Peyer's patch (tissue), 4 donors: ENCODE measurements around the gene COL2A1. TPM values are rescaled to one million over a fixed set of nuclear protein-coding genes. Genes with fewer than 3 reads are reported as not detected.

ENCODE experiments used
- DNase-seq, 3 donors: peaks; one replicate each; pipeline ENCODE4 v3.0.0-alpha.2; 2017 to 2019
- H3K27ac ChIP-seq, 4 donors: fragments of 200-600 bp; sonication (generic); one replicate each; pipeline ENCODE4 v1.5.1; 2016 to 2019
- H3K27me3 ChIP-seq, 2 donors: fragments of 200-600 bp; sonication (generic); one replicate each; pipeline ENCODE4 v1.5.1; 2019
- H3K36me3 ChIP-seq, 3 donors: fragments of 200-600 bp; sonication (generic); one replicate each; pipeline ENCODE4 v1.5.1; 2016 to 2019
- H3K4me1 ChIP-seq, 4 donors: fragments of 200-600 bp; sonication (generic); one replicate each; pipeline ENCODE4 v1.5.1; 2016 to 2019
- H3K4me3 ChIP-seq, 4 donors: fragments of 200-600 bp; sonication (generic); 1 replicate in 3 of 4; 2 replicates in 1 of 4; pipeline ENCODE4 v1.5.1; 2016 to 2019; ENCODE audit warnings: mild to moderate bottlenecking in 1 of 4
- H3K9me3 ChIP-seq, 4 donors: fragments of 200-600 bp; sonication (generic); one replicate each; pipeline ENCODE4 v1.5.1; 2016 to 2019; ENCODE audit warnings: mild to moderate bottlenecking in 1 of 4
- POLR2A ChIP-seq, 2 donors: fragments of 450-650 bp; IDR thresholded peaks; one replicate each; pipeline ENCODE4 v1.5.1; 2017; ENCODE audit warnings: antibody characterized with exemption in 2 of 2, mild to moderate bottlenecking in 2 of 2, moderate library complexity in 2 of 2
- total RNA-seq, 4 donors: library from RNA; depleted of rRNA; stranded (reverse); fragments of >200 nt; gene quantifications; one replicate each; pipeline ENCODE4 v1.1.0, GENCODE V29; 2016
- TF ChIP-seq, protein P1 (sequence below), 6 experiments: fragments of 450-650 bp in 4 of 6; fragments of 200-600 bp in 2 of 6; sonication (generic) in 1 of 6; IDR thresholded peaks; one replicate each; pipeline ENCODE4 v1.5.1; 2017 to 2019; ENCODE audit warnings: antibody characterized with exemption in 6 of 6, mild to moderate bottlenecking in 3 of 6, moderate library complexity in 1 of 6

Gene COL2A1
- total RNA-seq, 4 donors from 2014 or later = 0.18 to 6.6 (median 0.27) TPM; not detected in 1

- peak overlapping the region in 3 of 4 donors; percentile 79 to 87 (median 85) for H3K27ac ChIP-seq
- peaks cover 0 to 53% (median 11%) of the 10 kb centered on the region in 4 donors for H3K4me1 ChIP-seq
- no peaks in the 10 kb centered on the region for H3K36me3 ChIP-seq
- H3K9me3 ChIP-seq = no peaks in the 10 kb centered on the region
- DNase-seq = no peak
- no peak overlapping the region for H3K4me3 ChIP-seq
- no peak for TF ChIP-seq POLR2A (IDR thresholded peaks at IDR 0.05)
- no peaks in the 10 kb centered on the region for H3K27me3 ChIP-seq
Observed at GRCh38 chr12:47944685-47945340, 59.5 kb downstream of the COL2A1 start.

GRCh38 chr12:47943623-47944340, 60.5 kb downstream of the COL2A1 start:
- Histone ChIP-seq H3K27ac (peak overlapping the region in 3 of 4 donors; percentile 79 to 92 (median 87)), H3K27me3 (no peaks in the 10 kb centered on the region), H3K36me3 (no peaks in the 10 kb centered on the region), H3K4me3 (no peak overlapping the region), H3K4me1 (peaks cover 0 to 49% (median 8%) of the 10 kb centered on the region in 4 donors), H3K9me3 (no peaks in the 10 kb centered on the region)
- TF ChIP-seq, protein P1, sequence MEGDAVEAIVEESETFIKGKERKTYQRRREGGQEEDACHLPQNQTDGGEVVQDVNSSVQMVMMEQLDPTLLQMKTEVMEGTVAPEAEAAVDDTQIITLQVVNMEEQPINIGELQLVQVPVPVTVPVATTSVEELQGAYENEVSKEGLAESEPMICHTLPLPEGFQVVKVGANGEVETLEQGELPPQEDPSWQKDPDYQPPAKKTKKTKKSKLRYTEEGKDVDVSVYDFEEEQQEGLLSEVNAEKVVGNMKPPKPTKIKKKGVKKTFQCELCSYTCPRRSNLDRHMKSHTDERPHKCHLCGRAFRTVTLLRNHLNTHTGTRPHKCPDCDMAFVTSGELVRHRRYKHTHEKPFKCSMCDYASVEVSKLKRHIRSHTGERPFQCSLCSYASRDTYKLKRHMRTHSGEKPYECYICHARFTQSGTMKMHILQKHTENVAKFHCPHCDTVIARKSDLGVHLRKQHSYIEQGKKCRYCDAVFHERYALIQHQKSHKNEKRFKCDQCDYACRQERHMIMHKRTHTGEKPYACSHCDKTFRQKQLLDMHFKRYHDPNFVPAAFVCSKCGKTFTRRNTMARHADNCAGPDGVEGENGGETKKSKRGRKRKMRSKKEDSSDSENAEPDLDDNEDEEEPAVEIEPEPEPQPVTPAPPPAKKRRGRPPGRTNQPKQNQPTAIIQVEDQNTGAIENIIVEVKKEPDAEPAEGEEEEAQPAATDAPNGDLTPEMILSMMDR (IDR thresholded peaks at IDR 0.05) = no peak
- peak; percentile 37 to 57 for TF ChIP-seq POLR2A (IDR thresholded peaks at IDR 0.05)
- DNase-seq = peak in 2 of 3 donors; percentile 89 to 94

- Histone ChIP-seq H3K36me3 (no peaks in the 10 kb centered on the region), H3K4me3 (no peak overlapping the region), H3K9me3 (no peaks in the 10 kb centered on the region), H3K4me1 (peaks cover 0 to 56% (median 11%) of the 10 kb centered on the region in 4 donors), H3K27me3 (no peaks in the 10 kb centered on the region), H3K27ac (peak overlapping the region in 3 of 4 donors; percentile 79 to 92 (median 87))
- no peak for TF ChIP-seq POLR2A (IDR thresholded peaks at IDR 0.05)
- TF ChIP-seq, protein P1 (IDR thresholded peaks at IDR 0.05) = no peak
- DNase-seq = no peak
Observed at GRCh38 chr12:47942614-47943225, 61.6 kb downstream of the COL2A1 start.

- Histone ChIP-seq H3K36me3 (no peaks in the 10 kb centered on the region), H3K4me3 (no peak overlapping the region), H3K9me3 (no peaks in the 10 kb centered on the region), H3K27me3 (no peaks in the 10 kb centered on the region), H3K4me1 (peaks cover 0 to 52% (median 10%) of the 10 kb centered on the region in 4 donors), H3K27ac (no peak overlapping the region)
- DNase-seq = peak in 1 of 3 donors; percentile 54
- TF ChIP-seq POLR2A (IDR thresholded peaks at IDR 0.05) = no peak
- TF ChIP-seq, protein P1 (IDR thresholded peaks at IDR 0.05) = peak in 1 of 6 experiments; percentile 20
Observed at GRCh38 chr12:47941871-47942613, 62.2 kb downstream of the COL2A1 start.

GRCh38 chr12:47941475-47941780, 62.8 kb downstream of the COL2A1 start:
- Histone ChIP-seq H3K27me3 (no peaks in the 10 kb centered on the region), H3K27ac (no peak overlapping the region), H3K4me1 (peaks cover 0 to 46% (median 8%) of the 10 kb centered on the region in 4 donors), H3K9me3 (no peaks in the 10 kb centered on the region), H3K4me3 (no peak overlapping the region), H3K36me3 (no peaks in the 10 kb centered on the region)
- TF ChIP-seq POLR2A (IDR thresholded peaks at IDR 0.05) = no peak
- TF ChIP-seq, protein P1 (IDR thresholded peaks at IDR 0.05) = no peak
- DNase-seq = no peak
